Effector memory CD8-positive, alpha-beta T cell (primary cell): Measurements from ENCODE around the gene BCL7C.

Experiments
- ATAC-seq: fragments of 150-1000 bp; cut with Tn5 transposase; replicated peaks from 2 replicates; pipeline ENCODE4 v1.10.0; 2021; ENCODE audit warnings: mild to moderate bottlenecking, moderate library complexity
- DNase-seq, 3 experiments: peaks; one replicate each; pipeline ENCODE4 v3.0.0; 2021
- H3K27ac Mint-ChIP-seq, 2 donors: one replicate each; pipeline ENCODE4 v1.8.0; 2022; ENCODE audit warnings: mild to moderate bottlenecking in 2 of 2, mixed read lengths in 2 of 2, moderate library complexity in 2 of 2
- H3K27me3 Mint-ChIP-seq, 2 donors: one replicate each; pipeline ENCODE4 v1.8.0; 2022; ENCODE audit warnings: mixed read lengths in 2 of 2
- H3K36me3 Mint-ChIP-seq: one replicate; pipeline ENCODE4 v1.8.0; 2022; ENCODE audit warnings: mild to moderate bottlenecking, moderate library complexity, mixed read lengths; ENCODE audit not compliant: insufficient read depth
- H3K4me1 Mint-ChIP-seq, 2 donors: one replicate each; pipeline ENCODE4 v1.8.0; 2022; ENCODE audit warnings: low read depth in 2 of 2, mixed read lengths in 2 of 2
- H3K4me3 Mint-ChIP-seq, 2 donors: one replicate each; pipeline ENCODE4 v1.8.0; 2022; ENCODE audit warnings: mild to moderate bottlenecking in 2 of 2, mixed read lengths in 2 of 2, moderate library complexity in 2 of 2
- H3K9me3 Mint-ChIP-seq, 2 donors: one replicate each; pipeline ENCODE4 v1.8.0; 2022; ENCODE audit warnings: mixed read lengths in 2 of 2

Gene BCL7C

GRCh38 chr16:30853758-30854157 lies 40.1 kb downstream of the BCL7C start:
- H3K4me3 Mint-ChIP-seq = no peak overlapping the region
- DNase-seq = no peak
- ATAC-seq = no peak
- no peak overlapping the region for H3K27ac Mint-ChIP-seq
- no peaks in the 10 kb centered on the region for H3K9me3 Mint-ChIP-seq
- no peaks in the 10 kb centered on the region for H3K4me1 Mint-ChIP-seq
- no peaks in the 10 kb centered on the region for H3K27me3 Mint-ChIP-seq
- H3K36me3 Mint-ChIP-seq = no peaks in the 10 kb centered on the region

DNA sequence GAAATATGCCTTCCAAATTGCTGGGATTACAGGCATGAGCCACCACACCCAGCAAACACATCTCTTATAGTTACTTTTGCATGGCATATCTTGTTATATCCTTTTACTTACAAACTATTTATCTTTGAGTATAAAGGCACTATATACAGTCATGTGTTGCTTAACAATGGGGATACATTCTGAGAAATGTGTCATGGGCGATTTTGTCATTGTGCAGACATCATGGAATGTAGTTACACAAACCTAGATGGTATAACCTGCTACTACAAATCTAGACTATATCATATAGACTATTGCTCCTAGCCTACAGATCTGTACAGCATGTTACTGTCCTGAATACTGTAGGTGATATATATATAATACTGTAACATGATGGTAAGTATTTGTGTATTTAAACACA lies 43.6 kb downstream of the BCL7C start:
- DNase-seq = no peak
- H3K4me1 Mint-ChIP-seq = peaks cover 0 to under 1% of the 10 kb centered on the region in 2 donors
- no peaks in the 10 kb centered on the region for H3K36me3 Mint-ChIP-seq
- no peaks in the 10 kb centered on the region for H3K9me3 Mint-ChIP-seq
- H3K4me3 Mint-ChIP-seq = no peak overlapping the region
- no peaks in the 10 kb centered on the region for H3K27me3 Mint-ChIP-seq
- H3K27ac Mint-ChIP-seq = no peak overlapping the region
- no peak for ATAC-seq

- no peaks in the 10 kb centered on the region for H3K9me3 Mint-ChIP-seq
- no peak overlapping the region for H3K4me3 Mint-ChIP-seq
- no peaks in the 10 kb centered on the region for H3K36me3 Mint-ChIP-seq
- ATAC-seq (no peak), DNase-seq (no peak)
- H3K4me1 Mint-ChIP-seq = peaks cover 6 to 8% of the 10 kb centered on the region in 2 donors
- H3K27me3 Mint-ChIP-seq = no peaks in the 10 kb centered on the region
- no peak overlapping the region for H3K27ac Mint-ChIP-seq
Observed at GRCh38 chr16:30846649-30847402, 47.1 kb downstream of the BCL7C start.

GRCh38 chr16:30844671-30845449 lies 49.0 kb downstream of the BCL7C start:
- peaks cover 6 to 8% of the 10 kb centered on the region in 2 donors for H3K4me1 Mint-ChIP-seq
- no peaks in the 10 kb centered on the region for H3K27me3 Mint-ChIP-seq
- peak; percentile 98 for ATAC-seq
- no peak overlapping the region for H3K27ac Mint-ChIP-seq
- H3K4me3 Mint-ChIP-seq = peak overlapping the region; percentile 45 to 52
- H3K36me3 Mint-ChIP-seq = no peaks in the 10 kb centered on the region
- peak; percentile 82 to 89 (median 83) for DNase-seq
- H3K9me3 Mint-ChIP-seq = no peaks in the 10 kb centered on the region

GRCh38 chr16:30844346-30844670 lies 49.6 kb downstream of the BCL7C start:
- Mint-ChIP-seq H3K27ac (no peak overlapping the region), H3K4me3 (no peak overlapping the region), H3K9me3 (no peaks in the 10 kb centered on the region)

DNA sequence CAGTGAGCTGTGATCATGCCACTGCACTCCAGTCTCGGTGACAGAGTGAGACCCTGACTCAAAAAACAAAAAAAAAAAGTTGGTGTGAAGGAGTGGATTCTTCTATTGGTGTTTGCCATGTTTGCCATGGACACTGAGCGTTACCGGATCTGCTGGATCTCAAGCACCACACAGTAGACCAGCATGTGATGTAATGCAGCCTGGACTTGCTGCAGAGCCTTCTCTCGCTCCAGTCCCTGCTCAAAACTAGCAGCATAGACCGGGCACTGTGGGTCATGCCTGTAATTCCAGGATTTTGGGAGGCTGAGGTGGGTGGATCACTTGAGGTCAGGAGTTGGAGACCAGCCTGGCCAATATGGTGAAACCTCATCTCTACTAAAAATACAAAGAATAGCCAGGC lies 50.4 kb downstream of the BCL7C start:
- Mint-ChIP-seq H3K4me1 (peaks cover 6 to 8% of the 10 kb centered on the region in 2 donors), H3K9me3 (no peaks in the 10 kb centered on the region), H3K27ac (no peak overlapping the region), H3K4me3 (no peak overlapping the region), H3K36me3 (no peaks in the 10 kb centered on the region), H3K27me3 (no peaks in the 10 kb centered on the region)
- ATAC-seq (no peak), DNase-seq (no peak)

More at GRCh38 chr16:30844346-30844670, 49.6 kb downstream of the BCL7C start:
- DNase-seq (no peak), ATAC-seq (no peak)
- Mint-ChIP-seq H3K4me1 (peaks cover 6 to 8% of the 10 kb centered on the region in 2 donors), H3K36me3 (no peaks in the 10 kb centered on the region), H3K27me3 (no peaks in the 10 kb centered on the region)

DNA sequence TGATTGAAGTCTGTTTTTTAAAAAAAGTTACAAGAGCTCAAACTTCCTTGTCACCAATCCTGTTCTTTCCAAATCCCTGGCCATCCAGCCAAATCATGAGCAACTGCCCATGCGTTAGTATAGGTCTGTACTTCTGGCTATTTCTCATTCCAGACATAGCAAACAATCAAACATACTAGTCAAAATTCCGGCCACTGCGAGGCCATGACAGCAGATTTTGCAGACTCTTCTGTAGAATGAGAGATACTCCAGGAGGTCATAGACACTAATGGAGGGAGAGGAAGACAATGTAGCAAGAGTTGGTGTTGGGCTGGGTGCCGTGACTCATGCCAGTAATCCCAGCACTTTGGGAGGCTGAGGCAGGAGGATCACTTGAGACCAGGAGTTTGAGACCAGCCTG lies 50.9 kb downstream of the BCL7C start:
- Mint-ChIP-seq H3K27ac (no peak overlapping the region), H3K4me1 (peaks cover 6 to 8% of the 10 kb centered on the region in 2 donors), H3K9me3 (no peaks in the 10 kb centered on the region), H3K4me3 (no peak overlapping the region), H3K27me3 (no peaks in the 10 kb centered on the region), H3K36me3 (no peaks in the 10 kb centered on the region)
- ATAC-seq (no peak), DNase-seq (no peak)

- Mint-ChIP-seq H3K4me3 (no peak overlapping the region), H3K9me3 (no peaks in the 10 kb centered on the region), H3K36me3 (no peaks in the 10 kb centered on the region), H3K27me3 (no peaks in the 10 kb centered on the region), H3K27ac (no peak overlapping the region), H3K4me1 (peaks cover 6 to 8% of the 10 kb centered on the region in 2 donors)
- DNase-seq (no peak), ATAC-seq (no peak)
Observed at GRCh38 chr16:30841332-30841731, 52.5 kb downstream of the BCL7C start.

DNA sequence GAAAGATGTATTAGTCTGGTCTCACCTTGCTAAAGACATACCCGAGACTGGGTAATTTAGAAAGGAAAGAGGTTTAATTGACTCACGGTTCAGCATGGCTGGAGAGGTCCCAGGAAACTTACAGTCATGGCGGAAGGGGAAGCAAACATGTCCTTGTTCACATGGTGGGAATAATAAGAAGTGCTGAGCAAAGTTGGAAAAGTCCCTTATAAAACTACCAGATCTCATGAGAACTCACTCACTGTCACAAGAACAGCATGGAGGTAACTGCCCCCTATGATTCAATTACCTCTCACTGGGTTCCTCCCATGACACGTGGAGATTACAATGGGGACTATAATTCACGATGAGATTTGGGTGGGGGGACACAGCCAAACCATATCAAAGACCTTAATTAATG lies 53.3 kb downstream of the BCL7C start:
- Mint-ChIP-seq H3K4me3 (no peak overlapping the region), H3K36me3 (no peaks in the 10 kb centered on the region), H3K9me3 (no peaks in the 10 kb centered on the region), H3K27ac (no peak overlapping the region), H3K4me1 (peaks cover 6 to 8% of the 10 kb centered on the region in 2 donors), H3K27me3 (no peaks in the 10 kb centered on the region)
- ATAC-seq (no peak), DNase-seq (no peak)

DNA sequence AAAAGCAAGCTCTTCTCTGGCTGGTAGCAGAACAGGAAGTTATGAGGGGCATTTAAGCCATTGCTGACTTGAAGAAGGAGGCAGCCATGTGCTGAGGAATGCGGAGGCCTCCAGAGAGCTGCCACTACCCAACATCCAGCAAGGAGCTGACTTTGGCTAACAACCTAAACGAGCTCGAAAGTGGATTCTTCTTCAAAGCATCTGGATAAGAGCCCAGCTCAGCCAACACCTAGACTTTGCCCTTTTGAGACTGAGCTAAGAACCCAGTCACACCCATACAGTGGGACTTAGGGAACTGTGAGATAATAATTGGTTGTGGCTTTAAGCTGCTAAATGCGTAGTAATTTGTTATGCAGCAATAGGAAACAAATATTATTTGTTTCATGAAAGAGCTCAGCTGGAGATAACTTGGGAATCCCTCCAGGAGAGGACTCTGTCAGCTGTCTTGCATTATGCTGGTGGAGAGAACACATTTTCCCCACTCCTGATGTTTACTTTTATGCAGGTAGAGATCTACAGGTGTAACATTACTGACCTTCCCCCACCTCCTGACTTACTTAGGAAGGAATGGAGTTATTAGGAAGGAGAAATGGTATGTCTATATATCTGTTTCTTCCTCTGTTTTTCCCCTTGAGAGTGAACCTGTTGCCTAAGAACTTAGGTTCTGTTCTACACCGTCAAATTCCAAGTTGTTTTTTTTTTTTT lies 54.2 kb downstream of the BCL7C start:
- no peak for ATAC-seq
- DNase-seq = no peak
- Mint-ChIP-seq H3K4me1 (peaks cover 0 to 2% of the 10 kb centered on the region in 2 donors), H3K36me3 (no peaks in the 10 kb centered on the region), H3K9me3 (no peaks in the 10 kb centered on the region), H3K4me3 (no peak overlapping the region), H3K27me3 (no peaks in the 10 kb centered on the region), H3K27ac (no peak overlapping the region)

DNA sequence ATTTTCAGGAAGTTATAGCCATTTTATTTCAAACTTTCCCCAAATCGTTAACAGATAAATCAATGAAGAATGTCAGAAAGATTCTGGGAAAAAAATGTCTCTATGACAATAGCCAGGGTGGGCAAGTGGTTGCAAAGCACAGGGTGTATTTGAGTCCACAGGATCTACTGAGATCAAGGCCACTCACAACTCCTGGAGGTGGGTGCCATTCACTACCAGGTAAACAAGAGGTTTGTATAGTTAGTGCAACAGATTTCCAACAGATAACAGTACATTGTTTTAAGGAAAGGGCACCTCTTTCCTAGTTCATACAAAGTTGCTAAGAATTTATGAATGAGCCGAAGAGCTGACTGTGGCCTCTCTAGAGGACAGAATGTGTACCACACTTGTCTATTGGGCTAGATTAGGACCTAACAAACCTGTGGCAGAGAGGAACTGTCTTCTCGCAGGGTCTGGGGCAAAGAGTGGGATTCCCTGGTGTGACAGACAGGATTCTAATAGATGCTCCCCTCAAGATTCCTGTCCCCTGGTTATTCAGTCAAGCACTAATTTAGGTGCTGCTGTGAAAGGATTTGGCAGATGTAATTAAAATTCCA lies 54.9 kb downstream of the BCL7C start:
- no peaks in the 10 kb centered on the region for H3K9me3 Mint-ChIP-seq
- H3K36me3 Mint-ChIP-seq = no peaks in the 10 kb centered on the region
- no peak overlapping the region for H3K4me3 Mint-ChIP-seq
- no peaks in the 10 kb centered on the region for H3K4me1 Mint-ChIP-seq
- ATAC-seq (no peak), DNase-seq (no peak)
- no peaks in the 10 kb centered on the region for H3K27me3 Mint-ChIP-seq
- H3K27ac Mint-ChIP-seq = no peak overlapping the region

DNA sequence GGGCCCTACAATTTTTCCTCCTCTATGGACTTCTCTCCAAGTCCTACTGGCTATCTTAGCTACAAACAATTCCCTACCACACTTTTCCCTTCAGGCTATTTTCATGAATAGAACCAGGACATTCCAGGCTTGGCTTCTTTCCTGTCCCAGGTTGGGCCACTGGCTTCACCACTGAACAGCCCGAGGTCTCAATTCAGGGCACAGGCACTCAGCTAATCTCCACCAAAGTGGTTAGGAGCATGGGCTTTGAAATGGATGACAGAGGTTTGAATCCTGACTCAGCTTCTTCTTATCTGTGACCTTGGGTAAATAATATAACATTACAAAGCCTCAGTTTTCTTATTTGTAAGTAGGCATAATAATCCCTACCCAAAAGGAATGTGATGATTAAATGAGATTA lies 56.0 kb downstream of the BCL7C start:
- peaks cover under 1% of the 10 kb centered on the region for H3K36me3 Mint-ChIP-seq
- DNase-seq = no peak
- no peak overlapping the region for H3K27ac Mint-ChIP-seq
- H3K4me3 Mint-ChIP-seq = no peak overlapping the region
- no peaks in the 10 kb centered on the region for H3K4me1 Mint-ChIP-seq
- no peaks in the 10 kb centered on the region for H3K9me3 Mint-ChIP-seq
- no peak for ATAC-seq
- H3K27me3 Mint-ChIP-seq = no peaks in the 10 kb centered on the region
